Stimulated activated CD8-positive, alpha-beta memory T cell treated with anti-CD3 and anti-CD28 coated beads, Interleukin-7, amount 100 ng/mL, for 4 hours (primary cell): ENCODE results near the gene STRN3.
"Not testable (repeated sequence)": the region's sequence is repeated elsewhere in the genome, so short reads cannot be mapped to it uniquely, and the experiment has no call there.

ENCODE experiments used
- DNase-seq, 2 donors: peaks; one replicate each; pipeline ENCODE4 v3.0.0-alpha.2; 2020; ENCODE audit warnings: low read depth in 2 of 2

STRN3 gene

DNA sequence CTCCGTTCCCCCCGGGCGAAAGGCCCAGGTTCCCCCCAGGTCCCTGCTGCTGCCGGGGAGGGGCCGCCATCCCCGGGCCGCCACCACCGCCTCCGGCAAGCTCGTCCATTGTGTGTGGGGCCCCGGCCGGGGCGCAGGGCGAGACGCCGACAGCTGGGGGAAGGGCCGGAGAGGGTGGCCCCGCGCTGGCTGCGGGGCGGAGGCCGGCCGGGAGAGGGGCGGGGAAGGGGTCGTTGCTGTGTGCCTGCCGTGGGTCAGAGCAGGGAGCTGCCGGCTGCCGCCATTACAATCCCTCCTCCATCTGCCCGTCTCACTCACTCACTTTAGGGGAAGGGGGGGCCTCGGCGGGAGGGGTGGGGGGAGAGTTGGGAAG, at the start of gene STRN3:
TSS of gene STRN3 (minus strand) at position 303 of the 373 bp plus-strand sequence. CDS start at position 109, 194 bp downstream.
- no peak for DNase-seq

DNA sequence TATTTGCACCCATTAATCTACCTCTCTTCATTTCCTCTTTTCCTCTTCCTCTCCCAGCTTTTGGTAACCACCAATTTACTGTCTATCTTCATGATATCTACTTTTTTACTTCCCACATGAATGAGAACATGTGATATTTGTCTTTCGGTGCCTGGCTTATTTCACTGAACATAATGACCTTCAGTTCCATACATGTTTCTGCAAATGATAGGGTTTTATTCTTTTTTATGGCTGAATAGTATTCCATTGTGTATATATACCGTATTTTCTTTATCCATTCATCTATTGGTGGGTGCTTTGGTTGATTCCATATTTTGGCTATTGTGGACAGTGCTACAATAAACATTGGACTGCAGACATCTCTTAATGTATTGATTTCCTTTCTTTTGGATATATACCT, 49.0 kb upstream of the STRN3 start:
- no peak for DNase-seq

DNA sequence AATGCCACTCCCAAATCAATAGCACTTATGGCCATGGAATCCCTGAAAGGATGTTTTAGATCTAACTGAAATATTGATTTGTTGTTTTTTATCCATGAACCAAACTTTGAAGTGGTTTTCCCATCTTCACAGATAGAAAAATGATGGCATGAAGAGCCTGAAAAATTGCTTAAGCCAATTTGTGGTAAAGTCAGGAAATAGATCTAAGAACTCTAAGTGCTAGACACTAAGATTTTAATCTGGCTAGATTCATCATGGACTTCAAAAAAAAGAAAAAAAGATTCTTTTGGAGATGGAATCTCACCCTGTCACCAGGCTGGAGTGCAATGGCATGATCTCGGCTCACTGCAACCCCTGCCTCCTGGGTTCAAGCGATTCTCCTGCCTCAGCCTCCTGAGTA, 45.0 kb upstream of the STRN3 start:
- no peak for DNase-seq

- DNase-seq, result no peak
These were observed 44.3 kb upstream of the STRN3 start for GRCh38 chr14:31070431-31070830.

- DNase-seq, result no peak
These were observed 43.2 kb upstream of the STRN3 start for GRCh38 chr14:31069343-31069742.

- no peak for DNase-seq
These were observed 42.1 kb upstream of the STRN3 start for GRCh38 chr14:31068235-31068634.

DNA sequence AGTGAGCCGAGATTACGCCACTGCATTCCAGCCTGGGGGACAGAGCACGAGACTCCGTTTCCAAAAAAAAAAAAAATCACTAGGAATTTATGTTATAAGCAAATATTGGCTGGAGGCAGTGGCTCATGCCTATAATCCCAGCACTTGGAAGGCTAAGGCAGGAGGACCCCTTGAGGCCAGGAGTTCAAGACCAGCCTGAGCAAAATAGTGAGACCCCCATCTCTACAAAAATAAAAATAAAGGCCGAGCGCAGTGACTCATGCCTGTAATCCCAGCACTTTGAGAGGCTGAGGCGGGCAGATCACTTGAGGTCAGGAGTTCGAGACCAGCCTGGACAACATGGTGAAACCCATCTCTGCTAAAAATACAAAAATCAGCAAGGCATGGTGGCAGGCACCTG, 36.7 kb upstream of the STRN3 start:
- not testable (repeated sequence) for DNase-seq

- no peak for DNase-seq
These were observed 34.2 kb upstream of the STRN3 start for GRCh38 chr14:31060253-31060875.

DNA sequence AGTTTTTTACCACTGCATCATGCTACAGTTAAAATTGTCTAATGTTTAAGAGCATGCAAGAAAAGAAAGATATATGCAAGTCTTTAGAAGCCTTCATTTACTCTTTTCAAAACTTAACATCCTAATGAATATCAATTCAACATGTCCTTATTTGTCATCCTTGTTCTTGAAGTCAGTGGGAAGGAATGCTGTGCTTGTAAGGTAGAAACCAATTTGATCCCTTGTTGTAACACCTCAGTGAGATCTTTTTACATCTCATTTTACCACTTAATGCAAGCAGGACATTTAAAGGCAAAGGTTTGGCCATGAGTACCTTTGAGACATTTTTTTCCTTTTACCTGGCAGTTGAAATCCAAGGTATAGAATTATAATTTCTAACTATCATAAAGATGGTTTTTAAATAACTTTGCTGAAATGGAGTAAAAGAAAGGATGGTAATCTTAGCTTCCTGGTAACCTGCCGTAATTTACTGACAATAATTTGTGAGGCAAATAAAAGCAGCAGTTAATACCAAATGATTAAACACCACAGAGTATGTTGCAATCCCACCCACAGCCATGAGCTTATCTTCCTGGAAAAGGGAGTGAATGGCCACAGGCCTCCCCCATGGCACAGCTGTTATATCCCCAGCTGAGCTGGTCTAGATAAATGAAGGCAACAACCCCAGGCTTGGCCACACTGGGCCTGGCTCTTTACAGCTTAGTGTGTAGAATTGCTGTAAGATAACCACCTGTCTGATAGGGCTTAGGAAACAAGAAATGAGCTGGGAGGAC, 33.2 kb upstream of the STRN3 start:
- no peak for DNase-seq

DNA sequence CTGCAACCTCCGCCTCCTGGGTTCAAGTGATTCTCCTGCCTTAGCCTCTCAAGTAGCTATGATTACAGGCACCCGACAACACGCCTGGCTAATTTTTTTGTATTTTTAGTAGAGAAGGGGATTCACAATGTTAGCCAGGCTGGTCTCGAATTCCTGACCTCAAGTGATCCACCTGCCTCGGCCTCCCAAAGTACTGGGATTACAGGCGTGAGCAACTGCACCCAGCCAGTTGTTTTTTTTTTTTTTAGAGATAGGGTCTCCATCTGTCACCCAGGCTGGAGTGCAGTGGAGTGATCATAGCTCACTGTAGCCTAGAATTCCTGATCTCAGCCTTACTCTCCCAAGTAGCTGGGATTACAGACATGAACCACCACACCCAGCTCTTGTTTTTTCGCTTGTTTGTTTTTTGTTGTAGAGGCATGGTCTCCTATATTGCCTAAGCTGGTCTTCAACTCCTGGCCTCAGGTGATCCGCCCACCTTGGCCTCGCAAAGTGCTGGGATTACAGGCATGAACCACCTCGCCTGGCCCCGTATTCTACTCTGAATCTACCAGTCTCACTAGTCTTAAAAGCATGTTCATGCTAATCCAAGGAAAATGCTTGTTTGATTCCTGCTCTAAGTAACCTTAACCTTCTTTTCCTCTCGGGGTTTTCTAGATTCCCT, 31.7 kb upstream of the STRN3 start:
- DNase-seq, result no peak

- DNase-seq, result no peak
These were observed 30.9 kb upstream of the STRN3 start for GRCh38 chr14:31057035-31057434.

GRCh38 chr14:31052905-31053586, 26.9 kb upstream of the STRN3 start:
- not testable (repeated sequence) for DNase-seq

DNA sequence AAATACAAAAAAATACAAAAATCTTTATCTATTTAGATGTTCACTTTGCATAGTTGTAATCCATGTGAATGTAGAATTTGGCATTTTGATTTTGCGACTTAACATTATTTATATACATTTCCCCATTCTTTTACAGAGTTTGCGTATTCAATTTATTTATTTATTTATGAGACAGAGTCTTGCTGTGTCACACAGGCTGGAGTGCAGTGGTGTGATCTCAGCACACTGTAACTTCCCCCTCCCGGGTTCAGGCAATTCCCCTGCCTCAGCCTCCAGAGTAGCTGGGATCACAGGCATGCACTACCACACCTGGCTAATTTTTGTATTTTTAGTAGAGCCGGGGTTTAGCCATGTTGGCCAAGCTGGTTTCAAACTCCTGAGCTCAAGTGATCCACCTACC, 25.3 kb upstream of the STRN3 start:
- DNase-seq, result no peak

DNA sequence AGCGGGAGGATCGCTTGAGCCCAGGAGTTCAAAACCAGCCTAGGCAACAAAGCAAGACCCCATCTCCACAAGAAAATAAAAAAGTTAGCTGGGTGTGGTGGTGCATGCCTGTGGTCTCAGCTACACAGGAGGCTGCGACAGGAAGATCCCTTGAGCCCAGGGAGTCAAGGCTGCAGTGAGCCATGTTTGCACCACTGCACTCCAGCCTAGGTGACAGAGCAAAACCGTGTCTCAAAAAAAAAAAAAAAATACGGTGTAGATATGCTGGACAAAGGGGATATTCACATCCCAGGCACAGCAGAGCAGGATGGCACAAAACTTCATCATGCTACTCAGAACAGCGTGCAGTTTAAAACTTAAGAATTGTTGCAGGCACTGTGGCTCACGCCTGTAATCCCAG, 24.8 kb upstream of the STRN3 start:
- DNase-seq, result no peak

- no peak for DNase-seq
These were observed 21.3 kb upstream of the STRN3 start for GRCh38 chr14:31047503-31047902.

DNA sequence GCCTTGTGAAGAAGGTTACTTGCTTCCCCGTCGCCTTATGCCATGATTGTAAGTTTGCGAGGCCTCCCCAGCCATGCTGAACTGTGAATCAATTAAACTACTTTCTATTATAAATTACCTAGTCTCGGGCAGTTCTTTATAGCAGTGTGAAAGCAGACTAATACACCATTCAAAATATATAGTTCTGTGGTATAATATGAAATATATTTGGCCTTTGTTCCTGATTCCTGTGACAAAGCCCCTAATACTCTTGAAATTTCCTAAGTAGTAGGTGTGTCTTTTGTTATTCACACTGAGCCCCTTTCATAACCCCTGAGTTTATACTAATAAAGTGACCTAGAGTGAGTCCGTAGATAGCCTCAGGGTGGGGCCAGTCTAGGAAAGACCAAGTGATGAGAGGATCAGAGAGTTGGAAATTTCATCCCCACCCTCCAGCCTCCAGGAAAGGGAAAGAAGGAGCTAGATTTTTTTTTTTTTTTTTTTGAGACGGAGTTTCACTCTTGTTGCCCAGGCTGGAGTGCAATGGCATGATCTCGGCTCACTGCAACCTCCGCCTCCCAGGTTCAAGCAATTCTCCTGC, 19.4 kb upstream of the STRN3 start:
- no peak for DNase-seq

- DNase-seq, result no peak
These were observed 17.2 kb upstream of the STRN3 start for GRCh38 chr14:31043379-31043778.

- DNase-seq, result not testable (repeated sequence)
These were observed 16.7 kb upstream of the STRN3 start for GRCh38 chr14:31042893-31043292.

DNA sequence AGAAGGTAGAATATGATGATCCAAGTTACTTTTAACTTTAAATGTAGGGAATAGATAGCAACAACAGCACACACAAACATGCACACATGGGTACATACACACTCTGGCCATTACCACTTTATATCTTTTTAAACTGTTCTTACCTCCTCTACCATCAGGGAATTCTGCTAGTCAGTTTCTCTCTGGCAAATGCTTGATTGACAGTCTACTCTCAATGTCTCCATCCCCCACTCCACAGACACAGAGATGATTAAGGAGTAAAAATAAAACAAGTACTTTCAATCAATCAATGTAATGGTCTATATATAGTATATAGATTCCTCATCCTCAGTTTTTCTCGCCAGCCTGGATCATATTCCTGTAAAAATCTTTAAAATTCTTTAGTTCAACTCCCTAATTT, 16.1 kb upstream of the STRN3 start:
- no peak for DNase-seq

- no peak for DNase-seq
These were observed 12.5 kb upstream of the STRN3 start for GRCh38 chr14:31038521-31039166.

GRCh38 chr14:31037709-31038221, 11.6 kb upstream of the STRN3 start:
- no peak for DNase-seq
